Stomach (tissue), 9 donors: ENCODE results near the gene TMEM181. TPM values are rescaled to one million over a fixed set of nuclear protein-coding genes. Genes with fewer than 3 reads are reported as not detected.
"Not testable (repeated sequence)": the region's sequence is repeated elsewhere in the genome, so short reads cannot be mapped to it uniquely, and the experiment has no call there.

Experiments used
- DNase-seq, 2 donors: peaks; one replicate each; pipeline versions ENCODE4 v3.0.0 to v3.0.0-alpha.2; 2013 to 2019
- H3K27ac ChIP-seq, 5 donors: fragments of 200-600 bp in 4 of 5; sonication (generic) in 4 of 5; one replicate each; pipeline ENCODE4 v1.5.1; 2013 to 2019; ENCODE audit warnings: mild to moderate bottlenecking in 1 of 5, moderate library complexity in 1 of 5
- H3K27me3 ChIP-seq, 3 donors: fragments of 200-600 bp; sonication (generic); one replicate each; pipeline ENCODE4 v1.5.1; 2017 to 2019; ENCODE audit warnings: mixed run types in 1 of 3
- H3K36me3 ChIP-seq, 4 donors: fragments of 200-600 bp; sonication (generic); 1 replicate in 3 of 4; 2 replicates in 1 of 4; pipeline ENCODE4 v1.5.1; 2016 to 2019
- H3K4me1 ChIP-seq, 4 donors: fragments of 200-600 bp; sonication (generic); one replicate each; pipeline ENCODE4 v1.5.1; 2016 to 2019
- H3K4me3 ChIP-seq, 4 donors: fragments of 200-600 bp; sonication (generic) in 3 of 4; one replicate each; pipeline ENCODE4 v1.5.1; 2016 to 2019; ENCODE audit warnings: mild to moderate bottlenecking in 1 of 4
- H3K9me3 ChIP-seq, 4 donors: fragments of 200-600 bp; sonication (generic); one replicate each; pipeline ENCODE4 v1.5.1; 2016 to 2019
- EP300 ChIP-seq: sonication (generic); formaldehyde crosslinking; IDR thresholded peaks from one replicate; pipeline ENCODE4 v1.6.1; 2017; ENCODE audit warnings: antibody characterized with exemption
- POLR2A ChIP-seq, 4 donors: fragments of 450-650 bp; IDR thresholded peaks; one replicate each; pipeline ENCODE4 v1.6.1; 2016; ENCODE audit warnings: antibody characterized with exemption in 4 of 4, control low read depth in 2 of 4, mild to moderate bottlenecking in 1 of 4, moderate library complexity in 1 of 4
- POLR2AphosphoS5 ChIP-seq, 3 donors: sonication (generic); formaldehyde crosslinking; IDR thresholded peaks; one replicate each; pipeline ENCODE4 v1.6.1; 2016; ENCODE audit warnings: antibody characterized with exemption in 3 of 3
- WGBS, 5 donors: extraction: QIAGEN DNeasy Blood & Tissue Kit in 3 of 5; methylation state at CpG; one replicate each; pipeline versions ENCODE4 v1.1.5 to v1.1.7; 2013 to 2018; 5-methylcytosine and 5-hydroxymethylcytosine counted together
- intact Hi-C: fragments of 100-400 bp; cut with DNase I; formaldehyde crosslinking; loops from one replicate; pipeline ENCODE4 v1.15.1; 2023; ENCODE audit warnings: low total_unique reads
- polyA plus RNA-seq, 3 donors: library from polyadenylated mRNA; stranded (reverse); fragments of 200-250 nt; gene quantifications; one replicate each; pipeline ENCODE4 v1.2.3, GENCODE V29; 2013
- total RNA-seq, 5 donors: library from RNA; depleted of rRNA; stranded (reverse); fragments of >200 nt; gene quantifications; one replicate each; pipeline versions ENCODE4 v1.1.0 to v1.2.3, GENCODE V29; 2014 to 2016
- TF ChIP-seq, protein P1 (sequence below), 7 experiments: fragments of 450-650 bp in 4 of 7; fragments of 200-600 bp in 3 of 7; sonication (generic) in 3 of 7; IDR thresholded peaks; one replicate each; pipeline ENCODE4 v1.5.1; 2016 to 2019; ENCODE audit warnings: antibody characterized with exemption in 7 of 7, control low read depth in 2 of 7, mild to moderate bottlenecking in 1 of 7
- donor health status: healthy with polysubstance abuse.
- donor health status: Bipolar disorder and iron deficiency.
- donor health status: healthy.

The TMEM181 gene
- total and polyA plus RNA-seq, 8 donors = 2.9 to 62.2 (median 15.0) TPM

DNA sequence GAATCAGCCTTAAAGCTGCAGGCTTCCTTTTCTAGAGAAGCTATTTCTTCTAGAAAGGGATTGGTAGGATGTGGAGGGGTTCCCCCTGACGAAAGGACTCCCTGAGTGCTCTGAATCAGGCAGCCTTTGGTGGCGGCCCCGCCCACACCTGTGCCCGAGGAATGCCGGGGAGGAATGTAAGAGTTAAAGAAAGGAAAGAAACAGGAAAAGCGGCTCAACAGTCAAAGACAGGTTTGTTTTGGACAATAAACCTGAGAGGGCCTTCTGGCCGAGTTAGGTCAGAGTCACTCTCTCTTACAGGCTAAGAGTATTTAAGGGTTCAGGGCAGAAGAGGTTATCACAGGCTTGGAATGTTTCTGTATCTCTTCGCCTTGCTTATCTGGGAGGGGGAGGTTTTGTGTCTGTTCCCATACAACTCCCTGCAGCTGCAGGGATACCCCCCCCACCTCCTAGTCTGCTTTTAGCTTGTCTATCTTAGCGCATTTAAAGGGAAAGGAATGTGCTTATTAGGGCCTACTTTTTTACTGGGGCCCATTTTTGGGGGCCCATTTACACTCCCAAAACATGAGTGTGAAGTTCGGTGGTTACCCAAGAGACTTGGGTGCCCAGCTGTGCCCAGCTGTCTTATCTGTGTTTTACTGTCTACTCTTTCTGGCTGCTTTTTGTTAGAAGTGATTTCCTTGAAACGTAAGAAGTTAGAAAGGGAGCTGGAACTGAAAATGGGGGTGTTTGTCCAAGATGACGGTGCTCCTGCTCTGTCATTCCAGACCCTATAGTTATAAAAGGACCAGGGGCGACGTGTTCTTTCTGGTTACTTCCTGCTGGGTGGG, 51.9 kb downstream of the TMEM181 start:
- H3K27me3 ChIP-seq = no peaks in the 10 kb centered on the region

DNA sequence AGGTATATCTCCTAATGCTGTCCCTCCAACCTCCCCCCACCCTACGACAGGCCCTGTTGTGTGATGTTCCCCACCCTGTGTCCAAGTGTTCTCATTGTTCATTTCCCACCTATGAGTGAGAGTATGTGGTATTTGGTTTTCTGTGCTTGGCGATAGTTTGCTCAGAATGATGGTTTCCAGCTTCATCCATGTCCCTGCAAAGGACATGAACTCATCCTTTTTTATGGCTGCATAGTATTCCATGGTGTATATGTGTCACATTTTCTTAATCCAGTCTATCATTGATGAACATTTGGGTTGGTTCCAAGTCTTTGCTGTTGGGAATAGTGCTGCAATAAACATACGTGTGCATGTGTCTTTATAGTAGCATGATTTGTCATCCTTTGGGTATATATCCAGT, 54.7 kb downstream of the TMEM181 start:
- intact Hi-C loops, H3K27ac ChIP-seq, DNase-seq, H3K4me3 ChIP-seq, H3K9me3 ChIP-seq, H3K27me3 ChIP-seq: not testable (repeated sequence)
- peaks cover 0 to 23% (median 9%) of the 10 kb centered on the region in 4 donors for H3K4me1 ChIP-seq
- H3K36me3 ChIP-seq = peaks cover 27 to 70% (median 55%) of the 10 kb centered on the region in 4 donors
- WGBS, 5 donors = 97 to 100% (median 97%) methylated on average over 3 of the region's 3 CpGs

More for the DNA sequence above, 51.9 kb downstream of the TMEM181 start:
- Histone ChIP-seq H3K9me3 (peaks cover 0 to 4% (median 0%) of the 10 kb centered on the region in 4 donors), H3K27ac (no peak overlapping the region), H3K36me3 (peaks cover 51 to 86% (median 75%) of the 10 kb centered on the region in 4 donors), H3K4me1 (peaks cover 0 to 18% (median 9%) of the 10 kb centered on the region in 4 donors), H3K4me3 (no peak overlapping the region)
- peak; percentile 25 to 64 for DNase-seq
- intact Hi-C loops = no loop called here
- WGBS, 5 donors = 47 to 65% (median 59%) methylated on average over 14 of the region's 14 CpGs
- TF ChIP-seq POLR2A (IDR thresholded peaks at IDR 0.05) (no peak), POLR2AphosphoS5 (IDR thresholded peaks at IDR 0.05) (no peak), EP300 (no peak)
- TF ChIP-seq, protein P1, sequence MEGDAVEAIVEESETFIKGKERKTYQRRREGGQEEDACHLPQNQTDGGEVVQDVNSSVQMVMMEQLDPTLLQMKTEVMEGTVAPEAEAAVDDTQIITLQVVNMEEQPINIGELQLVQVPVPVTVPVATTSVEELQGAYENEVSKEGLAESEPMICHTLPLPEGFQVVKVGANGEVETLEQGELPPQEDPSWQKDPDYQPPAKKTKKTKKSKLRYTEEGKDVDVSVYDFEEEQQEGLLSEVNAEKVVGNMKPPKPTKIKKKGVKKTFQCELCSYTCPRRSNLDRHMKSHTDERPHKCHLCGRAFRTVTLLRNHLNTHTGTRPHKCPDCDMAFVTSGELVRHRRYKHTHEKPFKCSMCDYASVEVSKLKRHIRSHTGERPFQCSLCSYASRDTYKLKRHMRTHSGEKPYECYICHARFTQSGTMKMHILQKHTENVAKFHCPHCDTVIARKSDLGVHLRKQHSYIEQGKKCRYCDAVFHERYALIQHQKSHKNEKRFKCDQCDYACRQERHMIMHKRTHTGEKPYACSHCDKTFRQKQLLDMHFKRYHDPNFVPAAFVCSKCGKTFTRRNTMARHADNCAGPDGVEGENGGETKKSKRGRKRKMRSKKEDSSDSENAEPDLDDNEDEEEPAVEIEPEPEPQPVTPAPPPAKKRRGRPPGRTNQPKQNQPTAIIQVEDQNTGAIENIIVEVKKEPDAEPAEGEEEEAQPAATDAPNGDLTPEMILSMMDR (IDR thresholded peaks at IDR 0.05) = no peak

DNA sequence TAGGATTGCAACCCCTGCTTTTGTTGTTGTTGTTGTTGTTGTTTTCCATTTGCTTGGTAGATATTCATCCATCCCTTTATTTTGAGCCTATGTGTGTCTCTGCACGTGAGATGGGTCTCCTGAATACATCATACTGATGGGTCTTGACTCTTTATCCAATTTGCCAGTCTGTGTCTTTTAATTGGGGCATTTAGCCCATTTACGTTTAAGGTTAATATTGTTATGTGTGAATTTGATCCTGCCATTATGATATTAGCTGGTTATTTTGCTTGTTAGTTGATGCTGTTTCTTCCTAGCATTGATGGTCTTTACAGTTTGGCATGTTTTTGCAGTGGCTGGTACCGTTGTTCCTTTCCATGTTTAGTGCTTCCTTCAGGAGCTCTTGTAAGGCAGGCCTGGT, 58.4 kb downstream of the TMEM181 start:
- H3K4me3 ChIP-seq, H3K27ac ChIP-seq, H3K9me3 ChIP-seq, intact Hi-C loops, H3K27me3 ChIP-seq, DNase-seq: not testable (repeated sequence)
- H3K36me3 ChIP-seq = peaks cover 19 to 68% (median 60%) of the 10 kb centered on the region in 4 donors
- H3K4me1 ChIP-seq = peaks cover 0 to 12% (median 3%) of the 10 kb centered on the region in 4 donors
- 90 to 96% (median 94%) methylated on average over 3 of the region's 3 CpGs for WGBS, 5 donors

DNA sequence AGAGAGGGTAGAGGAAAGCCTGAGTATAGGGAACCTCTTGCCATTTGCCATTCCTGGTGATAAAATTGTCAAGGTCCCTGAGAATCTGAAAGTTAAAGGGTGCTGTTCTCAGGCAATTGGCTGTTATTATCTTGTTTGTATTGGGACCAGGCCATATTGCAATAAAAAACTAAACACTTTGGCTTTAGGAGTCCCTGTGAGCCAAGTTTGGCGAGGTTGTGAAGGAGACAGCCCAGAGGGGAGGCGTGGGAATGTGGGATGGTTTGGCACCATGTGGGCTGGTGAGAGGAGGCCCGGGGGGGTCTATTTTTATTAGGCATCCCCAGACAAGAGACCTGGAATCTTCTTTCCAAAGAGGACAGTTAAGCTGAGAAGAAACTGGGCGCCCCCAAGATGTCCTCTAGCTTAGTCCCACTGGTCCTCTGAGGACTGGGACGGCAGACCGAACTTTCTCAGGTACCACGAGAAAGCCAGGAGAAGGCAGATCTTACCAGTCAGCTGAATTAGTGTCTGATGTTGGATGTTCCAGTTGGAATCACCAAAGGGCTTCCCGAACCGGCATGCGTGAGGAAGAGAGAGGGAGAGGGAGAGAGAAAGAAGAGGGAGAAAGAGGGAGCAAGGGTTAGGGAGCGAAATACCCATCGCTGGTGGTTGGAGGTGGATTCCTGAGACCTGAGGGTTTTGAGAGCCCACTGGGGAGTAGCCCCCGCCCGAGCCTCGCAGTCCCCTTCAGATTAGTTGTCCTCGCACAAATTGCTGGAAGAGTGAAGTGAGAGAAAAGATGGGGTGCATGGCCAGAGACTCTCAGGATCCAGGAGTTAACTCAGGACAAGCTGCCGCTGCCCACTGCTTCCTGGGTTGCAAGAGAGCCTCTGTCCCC, 60.3 kb downstream of the TMEM181 start:
- Histone ChIP-seq H3K9me3 (peaks cover 0 to 4% (median 0%) of the 10 kb centered on the region in 4 donors), H3K4me1 (peaks cover 0 to 18% (median 3%) of the 10 kb centered on the region in 4 donors), H3K36me3 (peaks cover 27 to 70% (median 63%) of the 10 kb centered on the region in 4 donors), H3K4me3 (no peak overlapping the region), H3K27ac (no peak overlapping the region), H3K27me3 (no peaks in the 10 kb centered on the region)
- peak in 1 of 2 donors; percentile 26 for DNase-seq
- 84 to 90% (median 89%) methylated on average over 17 of the region's 17 CpGs for WGBS, 5 donors
- intact Hi-C loops = no loop called here
- TF ChIP-seq EP300 (no peak), POLR2AphosphoS5 (IDR thresholded peaks at IDR 0.05) (no peak), POLR2A (IDR thresholded peaks at IDR 0.05) (no peak)
- TF ChIP-seq, protein P1 (IDR thresholded peaks at IDR 0.05) = no peak

DNA sequence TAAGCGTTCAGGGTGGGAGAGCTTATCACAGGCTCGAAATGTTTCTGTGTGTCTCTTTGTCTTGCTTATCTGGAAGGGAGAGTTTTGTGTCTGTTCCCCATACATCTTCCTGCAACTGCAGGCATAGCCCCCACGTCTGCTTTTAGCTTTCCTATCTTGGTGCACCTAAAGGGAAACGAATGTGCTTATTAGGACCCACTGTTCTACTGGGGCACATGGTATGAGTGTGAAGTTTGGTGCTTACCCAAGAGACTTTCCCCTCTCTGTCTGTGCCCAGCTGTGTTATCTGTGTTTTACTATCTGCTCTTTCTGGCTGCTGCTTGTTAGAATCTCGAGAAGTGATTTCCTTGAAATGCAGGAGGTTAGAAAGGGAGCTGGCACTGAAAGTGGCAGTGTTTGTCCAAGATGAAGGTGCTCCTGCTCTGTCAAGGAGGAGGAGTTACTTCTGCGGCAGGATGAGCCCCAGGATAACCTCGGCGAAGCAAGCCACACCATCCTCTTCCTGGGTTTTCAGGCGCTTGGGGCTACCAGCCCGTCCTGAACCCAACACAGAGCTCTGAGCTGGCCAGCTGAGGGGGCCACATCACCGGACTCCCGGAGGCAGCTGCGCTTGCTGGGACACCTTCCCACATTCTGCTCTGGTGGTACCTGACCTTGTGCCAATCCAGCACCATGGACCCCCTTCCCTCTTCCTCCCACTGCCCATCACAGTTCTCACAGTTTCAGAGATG, 61.2 kb downstream of the TMEM181 start:
- Histone ChIP-seq H3K36me3 (peaks cover 37 to 80% (median 70%) of the 10 kb centered on the region in 4 donors), H3K27ac (no peak overlapping the region), H3K27me3 (no peaks in the 10 kb centered on the region), H3K4me3 (no peak overlapping the region), H3K4me1 (peaks cover 0 to 18% (median 3%) of the 10 kb centered on the region in 4 donors), H3K9me3 (no peaks in the 10 kb centered on the region)
- DNase-seq = no peak
- TF ChIP-seq POLR2A (IDR thresholded peaks at IDR 0.05) (no peak), EP300 (no peak), POLR2AphosphoS5 (IDR thresholded peaks at IDR 0.05) (no peak)
- TF ChIP-seq, protein P1 (IDR thresholded peaks at IDR 0.05) = no peak
- intact Hi-C loops = no loop called here
- 73 to 83% (median 77%) methylated on average over 10 to 13 of the region's 13 CpGs for WGBS, 5 donors
